Urothelium cell line (cell line): ENCODE measurements around the gene SHC2.

Experiments used
- DNase-seq: peaks from one replicate; pipeline ENCODE4 v3.0.0; 2011; ENCODE audit warnings: low spot score, mixed read lengths
- FAIRE-seq: peaks from 2 replicates; lab custom pipeline; 2011; peaks lifted over from hg19 to GRCh38; lab: Jason Lieb, UNC

Gene SHC2

GRCh38 chr19:460877-461720, at the start of gene SHC2:
SHC2 (minus strand) TSS chr19:461033; CDS start chr19:460996, 37 bp downstream.
- FAIRE-seq (no peak), DNase-seq (peak; percentile 66)

GRCh38 chr19:508204-509150, 47.6 kb upstream of the SHC2 start:
- DNase-seq: no peak
- no peak for FAIRE-seq

- FAIRE-seq (no peak), DNase-seq (peak; percentile 76)
Observed at GRCh38 chr19:507286-508203, 46.7 kb upstream of the SHC2 start, which contains the start of gene TPGS1. TPGS1 (plus strand) TSS chr19:507497; CDS start chr19:507507, 10 bp downstream.

GRCh38 chr19:506404-507285, 45.8 kb upstream of the SHC2 start:
- peak; percentile 93 for DNase-seq
- no peak for FAIRE-seq

DNA sequence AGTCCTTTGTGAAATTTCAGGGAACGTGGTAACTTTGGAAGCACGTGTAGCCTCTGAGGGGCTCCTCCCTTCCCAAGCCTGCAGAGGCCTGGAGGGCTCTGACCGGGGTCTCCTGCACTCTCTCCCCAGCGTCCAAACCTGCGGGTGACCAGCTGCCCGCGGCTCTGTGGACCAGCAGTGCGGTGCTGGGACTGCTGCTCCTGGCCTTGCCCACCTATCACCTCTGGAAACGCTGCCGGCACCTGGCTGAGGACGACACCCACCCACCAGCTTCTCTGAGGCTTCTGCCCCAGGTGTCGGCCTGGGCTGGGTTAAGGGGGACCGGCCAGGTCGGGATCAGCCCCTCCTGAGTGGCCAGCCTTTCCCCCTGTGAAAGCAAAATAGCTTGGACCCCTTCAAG, 43.8 kb upstream of the SHC2 start:
- DNase-seq (no peak), FAIRE-seq (no peak)

GRCh38 chr19:501646-502045, 40.8 kb upstream of the SHC2 start:
- DNase-seq (no peak), FAIRE-seq (no peak)

- FAIRE-seq (no peak), DNase-seq (no peak)
Observed at GRCh38 chr19:498977-499623, 38.3 kb upstream of the SHC2 start.

DNA sequence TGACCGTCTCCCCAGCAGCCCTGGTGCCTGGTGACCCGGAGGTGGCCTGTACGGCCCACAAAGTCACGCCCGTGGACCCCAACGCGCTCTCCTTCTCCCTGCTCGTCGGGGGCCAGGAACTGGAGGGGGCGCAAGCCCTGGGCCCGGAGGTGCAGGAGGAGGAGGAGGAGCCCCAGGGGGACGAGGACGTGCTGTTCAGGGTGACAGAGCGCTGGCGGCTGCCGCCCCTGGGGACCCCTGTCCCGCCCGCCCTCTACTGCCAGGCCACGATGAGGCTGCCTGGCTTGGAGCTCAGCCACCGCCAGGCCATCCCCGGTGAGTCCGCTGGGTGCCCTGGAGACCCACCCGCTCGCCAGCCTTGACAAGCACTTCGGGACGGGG, 37.7 kb upstream of the SHC2 start:
- FAIRE-seq (no peak), DNase-seq (no peak)

GRCh38 chr19:497869-498510, 37.2 kb upstream of the SHC2 start:
- no peak for DNase-seq
- FAIRE-seq: no peak

- DNase-seq (no peak), FAIRE-seq (no peak)
Observed at GRCh38 chr19:497491-497868, 36.6 kb upstream of the SHC2 start.

DNA sequence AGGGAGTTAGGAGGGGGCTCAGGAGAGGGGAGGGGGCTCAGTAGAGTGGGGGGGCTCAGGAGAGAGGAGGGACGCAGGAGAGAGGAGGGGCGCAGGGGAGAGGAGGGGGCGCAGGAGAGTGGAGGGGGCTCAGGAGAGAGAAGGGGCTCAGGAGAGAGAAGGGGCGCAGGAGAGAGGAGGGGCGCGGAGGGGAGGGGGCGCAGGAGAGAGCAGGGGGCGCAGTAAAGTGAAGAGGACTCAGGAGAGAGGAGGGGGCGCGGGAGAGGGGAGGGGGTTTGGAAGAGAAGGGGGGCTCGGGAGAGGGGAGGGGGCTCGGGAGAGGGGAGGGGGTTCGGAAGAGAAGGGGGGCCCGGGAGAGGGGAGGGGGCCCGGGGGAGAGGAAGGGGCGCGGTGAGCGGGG, 36.2 kb upstream of the SHC2 start:
- DNase-seq (no peak), FAIRE-seq (no peak)

GRCh38 chr19:496112-496665, 35.4 kb upstream of the SHC2 start, which contains the start of gene MADCAM1:
MADCAM1 (plus strand) TSS chr19:496486; CDS start chr19:496500, 14 bp downstream.
- DNase-seq: no peak
- FAIRE-seq: no peak

DNA sequence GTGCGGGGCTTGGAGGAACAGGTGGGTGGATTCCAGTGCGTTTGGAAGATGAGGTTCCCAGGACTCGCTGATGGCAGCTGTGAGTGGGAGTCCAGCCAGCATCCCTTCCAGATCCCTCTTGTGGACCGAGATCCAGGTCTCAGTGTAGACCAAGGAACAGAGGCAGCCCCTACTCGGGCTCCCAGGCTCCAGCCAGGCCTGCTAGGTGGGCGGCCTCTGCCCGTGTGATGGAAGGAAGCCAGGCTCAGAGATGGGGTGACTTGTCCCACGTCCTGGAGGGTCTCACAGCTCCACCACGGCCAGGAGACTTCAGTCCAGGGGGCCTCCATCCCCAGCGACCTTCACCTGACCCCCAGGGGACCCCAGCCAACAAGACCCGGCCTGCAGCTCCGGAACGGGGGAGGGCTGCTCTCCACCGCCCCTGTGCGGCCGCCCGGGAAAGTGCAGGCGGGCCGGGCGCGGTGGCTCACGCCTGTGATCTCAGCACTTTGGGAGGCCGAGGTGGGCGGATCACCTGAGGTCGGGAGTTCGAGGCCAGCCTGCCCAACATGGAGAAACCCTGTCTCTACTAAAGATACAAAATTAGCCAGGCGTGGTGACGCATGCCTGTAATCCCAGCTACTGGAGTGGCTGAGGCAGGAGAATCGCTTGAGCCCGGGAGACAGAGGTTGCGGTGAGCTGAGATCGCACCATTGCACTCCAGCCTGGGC, 34.7 kb upstream of the SHC2 start:
- DNase-seq: peak; percentile 45

GRCh38 chr19:495081-495401, 34.2 kb upstream of the SHC2 start:
- DNase-seq (no peak), FAIRE-seq (no peak)

More for the DNA sequence above, 34.7 kb upstream of the SHC2 start:
- FAIRE-seq: no peak

DNA sequence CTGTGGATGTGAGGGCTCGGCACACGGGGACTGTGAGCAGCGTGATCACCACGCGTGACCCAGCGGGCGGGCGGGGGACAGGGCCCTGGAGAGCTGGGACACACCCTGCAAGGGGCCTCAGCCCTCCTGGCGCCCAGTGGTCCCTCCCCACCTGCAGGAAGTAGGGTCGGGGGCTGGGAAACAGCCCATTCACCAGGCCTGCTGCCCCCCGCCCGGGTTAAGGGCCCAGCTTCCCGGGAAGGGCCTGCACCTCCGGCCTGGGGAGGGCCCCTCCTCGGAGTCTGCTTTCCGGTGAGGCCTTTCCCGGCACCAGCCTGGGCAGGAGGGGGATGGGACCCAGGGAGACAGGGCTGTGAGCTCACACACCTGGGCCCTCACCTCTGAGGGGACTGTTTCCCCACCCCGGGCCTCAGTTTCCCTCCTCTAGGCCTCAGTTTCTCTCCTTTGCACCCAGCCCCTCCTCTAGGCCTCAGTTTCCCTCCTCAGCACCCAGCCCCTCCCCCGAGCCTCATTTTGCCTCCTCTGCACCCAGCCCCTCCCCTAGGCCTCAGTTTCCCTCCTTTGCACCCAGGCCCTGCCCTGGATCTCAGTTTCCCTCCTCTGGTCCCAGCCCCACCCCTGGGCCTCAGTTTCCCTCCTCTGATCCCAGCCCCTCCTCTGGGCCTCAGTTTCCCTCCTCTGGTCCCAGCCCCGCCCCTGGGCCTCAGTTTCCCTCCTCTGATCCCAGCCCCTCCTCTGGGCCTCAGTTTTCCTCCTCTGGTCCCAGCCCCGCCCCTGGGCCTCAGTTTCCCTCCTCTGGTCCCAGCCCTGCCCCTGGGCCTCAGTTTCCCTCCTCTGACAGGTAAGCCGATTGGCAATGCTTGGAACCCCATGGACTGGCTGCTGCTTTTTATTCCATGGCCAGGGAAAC, 33.6 kb upstream of the SHC2 start:
- no peak for DNase-seq
- no peak for FAIRE-seq

GRCh38 chr19:493391-494170, 32.7 kb upstream of the SHC2 start:
- DNase-seq (no peak), FAIRE-seq (no peak)
